HCT116 (cell line): ENCODE data around the gene IL3. TPM values are rescaled to one million over a fixed set of nuclear protein-coding genes. Genes with fewer than 3 reads are reported as not detected.

Source experiments
- ATAC-seq: fragments of 200-7000 bp; cut with Tn5 transposase; 2 replicates; pipeline ENCODE4 v1.9.1; 2020; ENCODE audit warnings: mild to moderate bottlenecking, moderate library complexity
- BruUV-seq: library from RNA; stranded (reverse); fragments of 400-500 nt; replicated peaks from 2 replicates; lab custom pipeline; 2021; lab: Mats Ljungman, UMichigan
- CTCF ChIA-PET: fragments of 300-600 bp; sonication (Branson Sonifier 250); formaldehyde crosslinking; loops from one replicate; lab custom pipeline; 2021; ENCODE audit warnings: antibody characterized with exemption; lab: Charles Lee
- POLR2A ChIA-PET: fragments of 300-600, 350-600 bp; sonication (Branson Sonifier 250); formaldehyde crosslinking; loops from one replicate; lab custom pipeline; 2021; ENCODE audit warnings: antibody characterized with exemption; lab: Charles Lee
- RAD21 ChIA-PET, 2 experiments: fragments of 300-600 bp; sonication (Branson Sonifier 250); formaldehyde crosslinking; loops; one replicate each; lab custom pipeline; 2023; ENCODE audit warnings: low total read pairs in 2 of 2; ENCODE audit not compliant: uncharacterized antibody in 2 of 2, unreplicated experiment in 2 of 2, low non-redundant PET in 1 of 2; lab: Charles Lee
- DNase-seq: peaks from one replicate; pipeline ENCODE4 v3.0.0-alpha.2; 2010; ENCODE audit warnings: low read depth, low spot score
- H2AFZ ChIP-seq: fragments of 200-600 bp; shearing (Covaris generic), sonication (generic); 2 replicates; pipeline ENCODE4 v1.6.1; 2017; ENCODE audit warnings: low read depth, mixed run types, mixed read lengths, antibody characterized with exemption, low read length; ENCODE audit not compliant: poor library complexity, severe bottlenecking
- H3K27ac ChIP-seq: 2 replicates; pipeline ENCODE4 v1.5.1; 2012; ENCODE audit warnings: low read depth, low read length
- H3K27me3 ChIP-seq: fragments of 200-600 bp; sonication (generic); 2 replicates; pipeline ENCODE4 v1.6.1; 2016; ENCODE audit warnings: mixed run types, low read length, mixed read lengths; ENCODE audit not compliant: insufficient read depth
- H3K36me3 ChIP-seq, 2 experiments: fragments of 200-500 bp in 1 of 2; fragments of 200-600 bp in 1 of 2; sonication (Bioruptor generic) in 1 of 2; sonication (generic) in 1 of 2; 2 replicates each; pipeline versions ENCODE4 v1.5.1 to v1.6.1; 2014 to 2016; ENCODE audit warnings: low read length in 2 of 2, inconsistent platforms in 1 of 2, mixed read lengths in 1 of 2, mixed run types in 1 of 2; ENCODE audit not compliant: insufficient read depth in 2 of 2, control insufficient read depth in 1 of 2
- H3K4me1 ChIP-seq, 2 experiments: fragments of 200-600 bp in 1 of 2; sonication (generic) in 1 of 2; 2 replicates each; pipeline versions ENCODE4 v1.5.1 to v1.6.1; 2012 to 2017; ENCODE audit warnings: low read length in 2 of 2, inconsistent platforms in 1 of 2, mild to moderate bottlenecking in 1 of 2, mixed read lengths in 1 of 2, mixed run types in 1 of 2, moderate library complexity in 1 of 2; ENCODE audit not compliant: insufficient read depth in 2 of 2, control insufficient read depth in 1 of 2
- H3K4me2 ChIP-seq: fragments of 200-600 bp; sonication (generic); 2 replicates; pipeline ENCODE4 v1.6.1; 2017; ENCODE audit warnings: mixed run types, low read length, mixed read lengths
- H3K4me3 ChIP-seq, 2 experiments: fragments of 200-600 bp in 1 of 2; sonication (generic) in 1 of 2; replicated peaks in 1 of 2; 2 replicates each; pipeline ENCODE4 v1.5.1; 2011 to 2016; ENCODE audit warnings: low read length in 2 of 2, control low read depth in 1 of 2, low read depth in 1 of 2, mild to moderate bottlenecking in 1 of 2, mixed read lengths in 1 of 2, mixed run types in 1 of 2
- H3K79me2 ChIP-seq: fragments of 200-600 bp; sonication (generic); 2 replicates; pipeline ENCODE4 v1.6.1; 2017; ENCODE audit warnings: mild to moderate bottlenecking, mixed run types, low read length, moderate library complexity, mixed read lengths; ENCODE audit not compliant: insufficient read depth
- H3K9ac ChIP-seq: fragments of 200-600 bp; sonication (generic); 2 replicates; pipeline ENCODE4 v1.6.1; 2016; ENCODE audit warnings: low read length, mixed read lengths
- H3K9me2 ChIP-seq: fragments of 200-600 bp; sonication (generic), shearing (Covaris generic); 2 replicates; pipeline ENCODE4 v1.6.1; 2017; ENCODE audit warnings: mixed run types, mild to moderate bottlenecking, moderate library complexity; ENCODE audit not compliant: insufficient read depth
- H3K9me3 ChIP-seq, 2 experiments: fragments of 200-500 bp in 1 of 2; fragments of 200-600 bp in 1 of 2; sonication (Bioruptor generic) in 1 of 2; sonication (generic) in 1 of 2; 2 replicates each; pipeline ENCODE4 v1.6.1; 2014 to 2017; ENCODE audit warnings: low read length in 2 of 2, mixed read lengths in 2 of 2, inconsistent platforms in 1 of 2, low read depth in 1 of 2, mild to moderate bottlenecking in 1 of 2, mixed run types in 1 of 2, moderate library complexity in 1 of 2; ENCODE audit not compliant: control insufficient read depth in 1 of 2, insufficient read depth in 1 of 2
- H4K20me1 ChIP-seq: fragments of 200-600 bp; sonication (generic), shearing (Covaris generic); 2 replicates; pipeline ENCODE4 v1.6.1; 2017; ENCODE audit warnings: mixed run types, mild to moderate bottlenecking, moderate library complexity; ENCODE audit not compliant: insufficient read depth
- ATF3 ChIP-seq: IDR thresholded peaks from 2 replicates; pipeline ENCODE4 v1.6.1; 2012
- CBX3 ChIP-seq: IDR thresholded peaks from 2 replicates; pipeline ENCODE4 v1.6.1; 2012; ENCODE audit warnings: low read depth
- FOSL1 ChIP-seq: IDR thresholded peaks from 2 replicates; pipeline ENCODE4 v1.6.1; 2012; ENCODE audit warnings: low read depth
- TCF7L2 ChIP-seq: IDR thresholded peaks from 2 replicates; pipeline ENCODE4 v1.7.0; 2011; ENCODE audit warnings: borderline replicate concordance, inconsistent platforms; ENCODE audit not compliant: insufficient read depth, insufficient read length; ENCODE audit errors: extremely low read depth
- ZBTB33 ChIP-seq: IDR thresholded peaks from 2 replicates; pipeline ENCODE4 v1.6.1; 2011; ENCODE audit warnings: mild to moderate bottlenecking, low read length, moderate library complexity; ENCODE audit not compliant: insufficient replicate concordance; ENCODE audit errors: extremely low read depth
- intact Hi-C: fragments of 100-400 bp; cut with micrococcal nuclease; formaldehyde crosslinking; loops from 2 replicates; pipeline ENCODE4 v1.10.0; 2022
- total RNA-seq: library from RNA; stranded (reverse); gene quantifications from one replicate; pipeline ENCODE4 v1.2.1, GENCODE V29; 2021; ENCODE audit not compliant: unreplicated experiment
- TF ChIP-seq, protein P1 (sequence below): IDR thresholded peaks from 2 replicates; pipeline ENCODE4 v1.6.1; 2012

Gene IL3
- total RNA-seq, 1 experiment from 2014 or later = not detected

- CTCF ChIA-PET = no interaction called here
- intact Hi-C loops = no loop called here
- H3K4me3 ChIP-seq = no peak overlapping the region
- POLR2A ChIA-PET = no interaction called here
- no peaks in the 10 kb centered on the region for H4K20me1 ChIP-seq
- no peaks in the 10 kb centered on the region for H3K27me3 ChIP-seq
- H3K27ac ChIP-seq = no peak overlapping the region
- no TSS peak for BruUV-seq
- no peaks in the 10 kb centered on the region for H3K9me3 ChIP-seq
- H2AFZ ChIP-seq = no peak overlapping the region
- no peaks in the 10 kb centered on the region for H3K36me3 ChIP-seq
- RAD21 ChIA-PET = no interaction called here
- TF ChIP-seq CBX3 (no peak), ZBTB33 (no peak), TCF7L2 (no peak), ATF3 (no peak), FOSL1 (no peak)
- TF ChIP-seq, protein P1, sequence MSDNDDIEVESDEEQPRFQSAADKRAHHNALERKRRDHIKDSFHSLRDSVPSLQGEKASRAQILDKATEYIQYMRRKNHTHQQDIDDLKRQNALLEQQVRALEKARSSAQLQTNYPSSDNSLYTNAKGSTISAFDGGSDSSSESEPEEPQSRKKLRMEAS = no peak
- no peak for ATAC-seq
- H3K79me2 ChIP-seq = no peaks in the 10 kb centered on the region
- H3K4me2 ChIP-seq = no peak overlapping the region
- DNase-seq = no peak
- no peak overlapping the region for H3K9ac ChIP-seq
- no peaks in the 10 kb centered on the region for H3K4me1 ChIP-seq
- no peaks in the 10 kb centered on the region for H3K9me2 ChIP-seq
Observed at GRCh38 chr5:132056610-132057497, 3.6 kb upstream of the IL3 start.
